ENCODE measurements around the gene TRAPPC3.

The TRAPPC3 gene

DNA sequence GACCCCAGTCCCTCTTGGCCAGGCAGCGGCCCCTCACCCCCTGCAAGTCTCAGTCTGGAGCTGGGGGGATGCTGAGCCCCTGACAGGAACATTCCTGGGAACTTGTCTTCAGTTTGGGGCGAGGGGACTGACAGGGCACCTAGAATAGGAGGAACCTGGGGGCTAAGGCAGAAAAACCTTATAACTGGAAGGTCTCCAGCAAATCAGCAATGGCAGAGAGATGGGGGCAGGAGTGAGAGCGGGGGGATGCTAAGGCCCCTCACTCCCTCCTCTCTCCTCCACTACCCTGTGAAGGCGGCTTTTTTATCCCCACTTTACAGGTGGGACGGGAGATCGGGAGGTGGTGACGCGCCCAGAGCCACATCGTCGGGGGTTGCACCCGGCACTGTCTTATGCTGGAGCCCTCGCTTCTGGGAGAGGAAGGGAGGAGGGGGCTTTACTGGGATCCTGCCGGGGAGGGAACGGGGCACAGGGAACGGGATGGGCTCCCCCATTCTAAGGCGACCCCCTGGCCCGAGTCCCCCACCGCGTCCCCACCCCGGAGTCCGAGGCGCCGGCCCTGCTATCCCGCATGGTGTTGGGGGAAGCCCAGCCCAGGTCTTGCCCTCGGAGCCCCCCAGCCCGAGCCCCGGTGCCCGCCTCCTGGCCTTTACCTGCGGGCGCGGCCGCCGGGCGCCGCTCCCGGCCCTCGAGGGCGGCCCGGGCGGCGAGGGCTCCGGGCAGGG lies 24.7 kb downstream of the TRAPPC3 start:
- no peak overlapping the region for H3K4me3 ChIP-seq (ENCODE audit: low read depth, low read length)
- no peak for DNase-seq (ENCODE audit: low read depth)
- TF ChIP-seq, protein P1, sequence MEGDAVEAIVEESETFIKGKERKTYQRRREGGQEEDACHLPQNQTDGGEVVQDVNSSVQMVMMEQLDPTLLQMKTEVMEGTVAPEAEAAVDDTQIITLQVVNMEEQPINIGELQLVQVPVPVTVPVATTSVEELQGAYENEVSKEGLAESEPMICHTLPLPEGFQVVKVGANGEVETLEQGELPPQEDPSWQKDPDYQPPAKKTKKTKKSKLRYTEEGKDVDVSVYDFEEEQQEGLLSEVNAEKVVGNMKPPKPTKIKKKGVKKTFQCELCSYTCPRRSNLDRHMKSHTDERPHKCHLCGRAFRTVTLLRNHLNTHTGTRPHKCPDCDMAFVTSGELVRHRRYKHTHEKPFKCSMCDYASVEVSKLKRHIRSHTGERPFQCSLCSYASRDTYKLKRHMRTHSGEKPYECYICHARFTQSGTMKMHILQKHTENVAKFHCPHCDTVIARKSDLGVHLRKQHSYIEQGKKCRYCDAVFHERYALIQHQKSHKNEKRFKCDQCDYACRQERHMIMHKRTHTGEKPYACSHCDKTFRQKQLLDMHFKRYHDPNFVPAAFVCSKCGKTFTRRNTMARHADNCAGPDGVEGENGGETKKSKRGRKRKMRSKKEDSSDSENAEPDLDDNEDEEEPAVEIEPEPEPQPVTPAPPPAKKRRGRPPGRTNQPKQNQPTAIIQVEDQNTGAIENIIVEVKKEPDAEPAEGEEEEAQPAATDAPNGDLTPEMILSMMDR (IDR thresholded peaks at IDR 0.05; ENCODE audit: control insufficient read depth, extremely low read depth, insufficient read depth) = no peak

DNA sequence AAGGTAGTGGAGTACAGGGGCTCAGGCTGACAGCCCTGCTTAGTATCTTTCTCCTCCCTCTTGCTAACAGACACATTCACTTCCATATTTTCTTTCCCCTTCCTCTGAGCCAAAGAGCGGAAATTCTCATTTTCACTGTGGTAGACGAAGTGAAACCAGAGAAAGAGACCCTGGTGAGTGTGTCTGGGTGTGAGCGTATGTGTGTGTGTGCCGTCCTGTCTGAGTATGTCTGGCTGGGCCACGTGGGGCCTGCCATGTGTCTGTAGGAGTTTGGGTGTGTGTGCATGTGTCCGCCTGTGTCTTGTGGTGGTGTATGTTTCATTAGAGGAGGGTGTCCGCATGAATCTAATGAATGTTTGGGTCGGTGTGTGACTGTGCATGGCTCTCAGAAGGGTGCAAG lies 25.9 kb downstream of the TRAPPC3 start:
- no peak overlapping the region for H3K4me3 ChIP-seq (ENCODE audit: low read depth, low read length)
- TF ChIP-seq, protein P1 (IDR thresholded peaks at IDR 0.05; ENCODE audit: control insufficient read depth, extremely low read depth, insufficient read depth) = no peak
- DNase-seq (ENCODE audit: low read depth) = no peak

DNA sequence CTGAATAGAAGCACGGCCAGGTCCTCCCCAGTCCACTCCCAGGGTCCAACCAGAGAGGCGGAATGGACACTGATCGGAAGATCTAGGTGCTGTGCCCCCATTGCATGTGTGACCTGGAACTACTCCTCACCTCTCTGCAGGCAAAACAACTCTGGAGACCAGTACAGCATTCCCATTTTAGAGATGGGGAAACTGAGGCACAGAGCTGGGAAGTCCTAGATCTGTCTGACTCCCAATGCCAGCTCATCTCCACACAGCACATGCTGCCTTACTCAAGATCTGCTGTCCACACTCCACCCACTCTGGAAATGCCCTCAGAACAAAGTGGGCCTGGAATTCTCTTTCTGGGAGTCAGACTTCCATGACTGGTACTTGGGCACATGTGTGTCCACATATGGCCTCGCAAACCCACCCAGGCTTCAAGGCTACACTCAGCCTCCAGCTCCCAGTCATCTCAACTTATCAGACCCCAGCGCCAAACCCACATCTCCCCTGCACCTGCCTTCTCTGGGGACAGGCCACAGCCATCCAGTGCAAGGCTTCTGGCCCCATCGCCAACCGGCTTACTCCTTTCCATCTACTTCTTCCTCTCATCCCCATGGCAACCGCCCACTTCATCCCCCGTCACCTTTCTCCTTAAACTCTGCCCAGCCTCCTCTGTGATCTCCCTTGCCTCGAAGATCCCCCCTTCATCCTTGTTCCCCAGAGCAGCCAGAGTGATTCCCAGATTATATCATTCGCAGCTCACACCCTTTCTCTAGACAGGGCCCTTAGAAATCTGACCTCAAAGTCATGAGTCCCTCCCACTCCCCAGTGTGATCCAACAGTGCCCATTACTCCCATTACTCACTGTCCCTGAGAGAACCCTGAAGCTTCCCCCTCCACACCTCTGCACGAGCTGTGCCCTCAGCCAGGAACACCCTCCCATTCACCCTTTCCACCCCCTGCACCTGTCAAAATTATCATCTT lies 26.9 kb downstream of the TRAPPC3 start:
- DNase-seq (ENCODE audit: low read depth) = no peak
- no peak overlapping the region for H3K4me3 ChIP-seq (ENCODE audit: low read depth, low read length)
- TF ChIP-seq, protein P1 (IDR thresholded peaks at IDR 0.05; ENCODE audit: control insufficient read depth, extremely low read depth, insufficient read depth) = no peak

DNA sequence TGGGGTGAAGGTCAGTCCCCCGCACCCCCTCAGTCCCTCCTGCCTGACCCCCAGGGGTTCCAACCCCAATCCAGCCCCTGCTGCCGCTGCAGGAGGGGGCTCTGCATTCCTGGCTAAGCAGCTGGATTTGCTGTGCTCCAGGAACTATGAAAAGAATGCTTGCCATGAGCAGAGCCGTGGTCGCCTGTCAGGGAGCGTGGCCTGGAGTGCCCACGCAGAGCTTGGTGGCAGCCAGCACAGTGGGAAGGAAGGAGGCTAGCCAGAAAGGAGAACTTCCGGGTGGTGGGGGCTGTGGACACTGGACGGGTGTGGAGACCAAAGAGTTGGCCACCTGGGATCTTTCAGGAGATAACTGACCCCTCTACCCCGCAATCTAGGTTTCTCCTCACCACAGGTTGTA lies 29.8 kb downstream of the TRAPPC3 start:
- DNase-seq (ENCODE audit: low read depth) = no peak
- TF ChIP-seq, protein P1 (IDR thresholded peaks at IDR 0.05; ENCODE audit: control insufficient read depth, extremely low read depth, insufficient read depth) = no peak
- H3K4me3 ChIP-seq (ENCODE audit: low read depth, low read length) = no peak overlapping the region

DNA sequence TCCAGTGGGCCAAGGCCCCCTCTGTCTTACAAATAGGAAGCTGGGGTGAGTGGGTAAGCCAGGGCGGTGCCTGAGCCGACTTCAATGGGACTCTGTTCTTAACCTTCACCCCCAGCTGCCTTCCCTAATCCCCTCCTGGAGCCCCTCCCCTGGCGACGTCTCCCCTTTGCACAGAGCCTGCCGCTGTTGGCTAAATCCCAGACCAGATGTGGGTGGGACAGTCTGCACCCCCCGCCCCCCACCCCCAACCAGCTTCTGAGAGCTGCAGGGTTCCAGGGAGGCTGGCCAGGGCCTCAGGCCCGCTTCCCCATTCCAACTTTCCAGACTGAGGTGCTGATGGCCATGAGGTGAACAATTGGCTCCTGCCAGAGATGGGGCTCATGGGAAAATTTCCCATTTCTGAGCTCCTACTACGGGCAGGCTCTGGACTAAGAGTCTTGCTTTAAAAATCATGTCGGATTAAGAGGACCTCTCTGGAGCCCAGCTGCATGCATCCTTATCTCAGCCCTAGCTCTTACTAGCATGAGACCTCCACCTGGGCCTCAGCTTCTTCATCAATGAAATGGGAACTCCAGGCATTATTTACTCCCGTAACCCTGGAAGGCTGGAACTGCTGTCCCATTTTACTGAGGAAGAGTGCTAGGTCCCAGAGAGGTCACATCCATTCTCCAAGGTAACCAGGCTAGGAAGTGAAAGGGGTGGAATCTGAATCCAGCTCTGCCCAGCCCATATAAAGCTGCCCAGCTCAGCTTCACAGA lies 30.7 kb downstream of the TRAPPC3 start:
- TF ChIP-seq, protein P1 (IDR thresholded peaks at IDR 0.05; ENCODE audit: control insufficient read depth, extremely low read depth, insufficient read depth) = no peak
- no peak overlapping the region for H3K4me3 ChIP-seq (ENCODE audit: low read depth, low read length)
- DNase-seq (ENCODE audit: low read depth) = no peak

DNA sequence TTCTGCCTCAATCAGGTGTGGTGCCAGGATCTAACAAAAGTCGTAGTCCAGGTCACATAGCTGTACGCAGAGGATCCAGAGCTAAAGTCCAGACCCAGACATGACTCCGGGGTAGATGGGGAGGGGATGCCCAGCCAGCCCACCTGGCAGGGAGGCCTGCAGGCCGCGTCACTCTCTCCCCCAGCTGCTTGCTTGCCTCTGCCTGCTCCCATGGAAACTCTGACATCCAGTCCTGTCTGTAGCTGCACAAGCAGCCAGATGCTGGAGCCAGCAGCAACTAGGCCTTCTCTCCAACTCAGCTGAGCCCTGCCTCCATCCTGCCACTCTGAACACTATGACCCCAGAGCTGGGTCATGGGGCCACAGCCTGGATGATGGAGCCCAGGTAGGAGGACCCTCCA lies 32.4 kb downstream of the TRAPPC3 start:
- no peak for DNase-seq (ENCODE audit: low read depth)

More for the DNA sequence above, 32.4 kb downstream of the TRAPPC3 start:
- TF ChIP-seq, protein P1 (IDR thresholded peaks at IDR 0.05; ENCODE audit: control insufficient read depth, extremely low read depth, insufficient read depth) = no peak
- no peak overlapping the region for H3K4me3 ChIP-seq (ENCODE audit: low read depth, low read length)
